ENCODE results near the gene SPI1.

DNA sequence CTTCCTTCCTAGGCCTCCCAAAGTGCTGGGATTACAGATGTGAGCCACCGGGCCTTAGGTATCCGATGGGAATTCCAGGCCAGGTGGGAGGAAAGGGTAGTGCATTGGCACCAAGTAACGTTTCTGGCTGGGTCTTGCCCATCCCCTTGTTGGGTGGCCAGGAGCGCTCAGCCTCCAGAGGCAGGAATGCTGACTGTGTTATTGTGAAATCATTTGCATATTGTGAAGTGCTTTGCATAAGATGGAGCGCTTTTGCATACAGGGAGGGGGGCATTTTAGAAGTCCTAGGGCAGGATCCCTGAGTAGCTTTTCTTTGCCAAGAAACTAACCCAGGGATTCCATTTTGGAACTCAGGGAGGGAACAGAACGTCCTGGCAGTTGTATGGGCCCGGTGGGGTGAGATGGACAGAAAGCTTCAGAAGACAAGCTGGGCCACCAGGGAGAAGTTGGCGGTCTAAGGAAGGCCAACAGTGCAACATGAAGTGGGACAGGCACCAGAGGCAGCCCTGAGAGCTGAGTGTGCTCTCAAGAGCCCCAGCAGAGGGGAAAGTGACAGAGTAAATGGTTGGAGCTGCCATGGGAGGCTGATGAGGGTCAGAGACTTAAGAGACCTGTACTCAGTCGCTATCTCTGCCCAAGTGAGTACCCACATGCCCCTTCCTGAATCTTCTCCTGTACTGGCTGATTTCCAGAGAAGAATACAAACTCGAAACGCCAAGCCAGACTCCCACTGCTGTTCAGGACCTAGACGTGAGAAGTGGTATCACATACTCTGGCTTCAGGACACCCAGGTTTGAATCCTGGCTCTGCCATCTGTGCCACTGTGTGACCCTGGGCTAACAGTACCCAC is 28.8 kb upstream of the SPI1 start:
- TF ChIP-seq, protein P1, sequence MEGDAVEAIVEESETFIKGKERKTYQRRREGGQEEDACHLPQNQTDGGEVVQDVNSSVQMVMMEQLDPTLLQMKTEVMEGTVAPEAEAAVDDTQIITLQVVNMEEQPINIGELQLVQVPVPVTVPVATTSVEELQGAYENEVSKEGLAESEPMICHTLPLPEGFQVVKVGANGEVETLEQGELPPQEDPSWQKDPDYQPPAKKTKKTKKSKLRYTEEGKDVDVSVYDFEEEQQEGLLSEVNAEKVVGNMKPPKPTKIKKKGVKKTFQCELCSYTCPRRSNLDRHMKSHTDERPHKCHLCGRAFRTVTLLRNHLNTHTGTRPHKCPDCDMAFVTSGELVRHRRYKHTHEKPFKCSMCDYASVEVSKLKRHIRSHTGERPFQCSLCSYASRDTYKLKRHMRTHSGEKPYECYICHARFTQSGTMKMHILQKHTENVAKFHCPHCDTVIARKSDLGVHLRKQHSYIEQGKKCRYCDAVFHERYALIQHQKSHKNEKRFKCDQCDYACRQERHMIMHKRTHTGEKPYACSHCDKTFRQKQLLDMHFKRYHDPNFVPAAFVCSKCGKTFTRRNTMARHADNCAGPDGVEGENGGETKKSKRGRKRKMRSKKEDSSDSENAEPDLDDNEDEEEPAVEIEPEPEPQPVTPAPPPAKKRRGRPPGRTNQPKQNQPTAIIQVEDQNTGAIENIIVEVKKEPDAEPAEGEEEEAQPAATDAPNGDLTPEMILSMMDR (IDR thresholded peaks at IDR 0.05): peak in 3 of 6 experiments; percentile 11 to 44 (median 40)
- TF ChIP-seq POLR2A (IDR thresholded peaks at IDR 0.05) (no peak), EP300 (IDR thresholded peaks at IDR 0.05) (no peak)

All from upper lobe of left lung (tissue), 4 donors.